Vagina (tissue), 2 donors: ENCODE measurements around the gene SS18.

ENCODE experiments used
- POLR2A ChIP-seq, 2 donors: fragments of 450-650 bp; IDR thresholded peaks; one replicate each; pipeline ENCODE4 v1.6.1; 2017; ENCODE audit warnings: antibody characterized with exemption in 2 of 2, mild to moderate bottlenecking in 2 of 2, moderate library complexity in 2 of 2
- TF ChIP-seq, protein P1 (sequence below), 3 experiments: fragments of 450-650 bp in 2 of 3; fragments of 200-600 bp in 1 of 3; sonication (generic) in 1 of 3; IDR thresholded peaks; one replicate each; pipeline ENCODE4 v1.5.1; 2017 to 2019; ENCODE audit warnings: antibody characterized with exemption in 3 of 3, mild to moderate bottlenecking in 2 of 3, moderate library complexity in 2 of 3

DNA sequence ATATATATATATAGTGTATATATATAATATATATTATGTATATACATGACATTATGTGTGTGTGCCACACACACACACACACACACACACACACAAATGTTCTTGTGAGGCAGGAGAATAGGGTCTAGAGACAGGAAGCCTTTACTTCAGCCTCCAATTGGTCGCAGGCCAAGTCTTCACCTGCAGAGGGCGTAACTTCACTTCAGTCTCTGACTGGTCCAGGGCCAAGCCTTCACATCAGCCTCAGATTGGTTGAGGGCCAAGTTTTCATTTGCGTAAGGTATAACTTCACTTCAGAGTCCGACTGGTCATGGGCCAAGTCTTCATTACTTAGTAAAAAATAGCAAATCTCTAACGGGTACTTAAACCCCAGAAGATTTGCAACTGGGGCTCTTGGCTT is 13.2 kb upstream of the SS18 start:
- TF ChIP-seq, protein P1, sequence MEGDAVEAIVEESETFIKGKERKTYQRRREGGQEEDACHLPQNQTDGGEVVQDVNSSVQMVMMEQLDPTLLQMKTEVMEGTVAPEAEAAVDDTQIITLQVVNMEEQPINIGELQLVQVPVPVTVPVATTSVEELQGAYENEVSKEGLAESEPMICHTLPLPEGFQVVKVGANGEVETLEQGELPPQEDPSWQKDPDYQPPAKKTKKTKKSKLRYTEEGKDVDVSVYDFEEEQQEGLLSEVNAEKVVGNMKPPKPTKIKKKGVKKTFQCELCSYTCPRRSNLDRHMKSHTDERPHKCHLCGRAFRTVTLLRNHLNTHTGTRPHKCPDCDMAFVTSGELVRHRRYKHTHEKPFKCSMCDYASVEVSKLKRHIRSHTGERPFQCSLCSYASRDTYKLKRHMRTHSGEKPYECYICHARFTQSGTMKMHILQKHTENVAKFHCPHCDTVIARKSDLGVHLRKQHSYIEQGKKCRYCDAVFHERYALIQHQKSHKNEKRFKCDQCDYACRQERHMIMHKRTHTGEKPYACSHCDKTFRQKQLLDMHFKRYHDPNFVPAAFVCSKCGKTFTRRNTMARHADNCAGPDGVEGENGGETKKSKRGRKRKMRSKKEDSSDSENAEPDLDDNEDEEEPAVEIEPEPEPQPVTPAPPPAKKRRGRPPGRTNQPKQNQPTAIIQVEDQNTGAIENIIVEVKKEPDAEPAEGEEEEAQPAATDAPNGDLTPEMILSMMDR (IDR thresholded peaks at IDR 0.05), result no peak
- TF ChIP-seq POLR2A (IDR thresholded peaks at IDR 0.05), result no peak
